ENCODE measurements around the gene LETMD1. TPM values are rescaled to one million over a fixed set of nuclear protein-coding genes. Genes with fewer than 3 reads are reported as not detected.

The LETMD1 gene
- total and polyA plus RNA-seq, 2 of the 13 experiments (the other 11 are each of a cell fraction or from before 2014, with no cell fraction given), result 43.3 to 87.7 TPM

DNA sequence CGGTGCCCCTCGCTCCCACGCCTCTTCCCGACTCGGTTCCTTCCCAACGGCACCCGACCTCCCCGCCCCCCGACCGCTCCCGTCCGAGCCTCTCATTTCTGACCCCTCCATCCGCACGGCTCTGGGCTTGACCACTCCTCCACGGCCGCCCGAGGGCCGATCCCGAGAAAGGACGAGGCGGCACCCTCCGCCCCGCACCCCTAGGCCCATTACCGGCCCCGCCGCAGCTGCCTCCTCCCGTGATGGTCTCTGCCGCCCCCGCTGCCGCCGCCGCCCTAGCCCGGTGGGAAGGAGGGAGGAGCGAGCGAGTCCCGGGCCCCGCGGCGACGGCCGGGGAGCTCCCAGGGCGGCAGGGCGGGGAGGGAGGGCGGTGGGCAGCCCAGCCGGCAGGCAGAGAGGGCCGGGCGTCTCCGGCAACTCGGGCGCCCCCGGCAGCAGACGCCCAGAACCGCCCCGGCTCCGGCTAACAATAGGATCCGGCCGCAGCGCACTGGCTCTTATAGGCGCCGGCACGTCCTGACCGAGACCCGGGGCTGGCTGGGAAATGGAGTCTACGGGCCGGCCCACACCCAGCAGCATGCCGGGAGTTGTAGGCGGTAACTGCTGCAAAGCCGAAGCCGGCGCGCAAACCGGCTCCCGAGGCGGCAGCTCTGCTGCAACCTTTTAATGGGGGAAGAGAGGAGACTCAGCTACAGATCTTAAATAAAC is 35.2 kb downstream of the LETMD1 start, which contains the start of gene CSRNP2 (continued):
- TF ChIP-seq, protein P1, sequence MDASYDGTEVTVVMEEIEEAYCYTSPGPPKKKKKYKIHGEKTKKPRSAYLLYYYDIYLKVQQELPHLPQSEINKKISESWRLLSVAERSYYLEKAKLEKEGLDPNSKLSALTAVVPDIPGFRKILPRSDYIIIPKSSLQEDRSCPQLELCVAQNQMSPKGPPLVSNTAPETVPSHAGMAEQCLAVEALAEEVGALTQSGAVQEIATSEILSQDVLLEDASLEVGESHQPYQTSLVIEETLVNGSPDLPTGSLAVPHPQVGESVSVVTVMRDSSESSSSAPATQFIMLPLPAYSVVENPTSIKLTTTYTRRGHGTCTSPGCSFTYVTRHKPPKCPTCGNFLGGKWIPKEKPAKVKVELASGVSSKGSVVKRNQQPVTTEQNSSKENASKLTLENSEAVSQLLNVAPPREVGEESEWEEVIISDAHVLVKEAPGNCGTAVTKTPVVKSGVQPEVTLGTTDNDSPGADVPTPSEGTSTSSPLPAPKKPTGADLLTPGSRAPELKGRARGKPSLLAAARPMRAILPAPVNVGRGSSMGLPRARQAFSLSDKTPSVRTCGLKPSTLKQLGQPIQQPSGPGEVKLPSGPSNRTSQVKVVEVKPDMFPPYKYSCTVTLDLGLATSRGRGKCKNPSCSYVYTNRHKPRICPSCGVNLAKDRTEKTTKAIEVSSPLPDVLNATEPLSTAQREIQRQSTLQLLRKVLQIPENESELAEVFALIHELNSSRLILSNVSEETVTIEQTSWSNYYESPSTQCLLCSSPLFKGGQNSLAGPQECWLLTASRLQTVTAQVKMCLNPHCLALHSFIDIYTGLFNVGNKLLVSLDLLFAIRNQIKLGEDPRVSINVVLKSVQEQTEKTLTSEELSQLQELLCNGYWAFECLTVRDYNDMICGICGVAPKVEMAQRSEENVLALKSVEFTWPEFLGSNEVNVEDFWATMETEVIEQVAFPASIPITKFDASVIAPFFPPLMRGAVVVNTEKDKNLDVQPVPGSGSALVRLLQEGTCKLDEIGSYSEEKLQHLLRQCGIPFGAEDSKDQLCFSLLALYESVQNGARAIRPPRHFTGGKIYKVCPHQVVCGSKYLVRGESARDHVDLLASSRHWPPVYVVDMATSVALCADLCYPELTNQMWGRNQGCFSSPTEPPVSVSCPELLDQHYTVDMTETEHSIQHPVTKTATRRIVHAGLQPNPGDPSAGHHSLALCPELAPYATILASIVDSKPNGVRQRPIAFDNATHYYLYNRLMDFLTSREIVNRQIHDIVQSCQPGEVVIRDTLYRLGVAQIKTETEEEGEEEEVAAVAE (CRISPR knock-in tag; IDR thresholded peaks at IDR 0.05; ENCODE audit: borderline replicate concordance), result peak; percentile 78; the same call in 1 of the 2 replicates
- TF ChIP-seq BCLAF1 (IDR thresholded peaks at IDR 0.05) (no peak), ZNF780A (CRISPR knock-in tag; IDR thresholded peaks at IDR 0.05) (peak; percentile 72; the same call in 1 of the 2 replicates), ZNF143 (CRISPR knock-in tag; IDR thresholded peaks at IDR 0.05) (peak; percentile 96), JUND (CRISPR knock-in tag; IDR thresholded peaks at IDR 0.05) (no peak), SP2 (CRISPR knock-in tag; IDR thresholded peaks at IDR 0.05) (peak; percentile 59; the same call in 1 of the 2 replicates), TCF7L2 (IDR thresholded peaks at IDR 0.05; ENCODE audit: low read depth, low read length) (no peak), ZNF160 (CRISPR knock-in tag; IDR thresholded peaks at IDR 0.05) (no peak), MAZ (IDR thresholded peaks at IDR 0.05; ENCODE audit: borderline replicate concordance, low read depth, low read length) (peak; percentile 35; the same call in 1 of the 2 replicates), MAZ (CRISPR knock-in tag; IDR thresholded peaks at IDR 0.05; ENCODE audit: low read depth) (peak; percentile 93), ZNF224 (CRISPR knock-in tag; IDR thresholded peaks at IDR 0.05) (no peak), HNRNPL (IDR thresholded peaks at IDR 0.05; ENCODE audit: low read depth, low read length) (no peak), ZNF282 (IDR thresholded peaks at IDR 0.05; ENCODE audit: partially characterized antibody) (no peak), SSRP1 (CRISPR knock-in tag; IDR thresholded peaks at IDR 0.05) (no peak), SMARCE1 (IDR thresholded peaks at IDR 0.05; ENCODE audit: borderline replicate concordance) (no peak), CREM (IDR thresholded peaks at IDR 0.05) (peak; percentile 76), CREM (CRISPR knock-in tag; IDR thresholded peaks at IDR 0.05) (no peak), TARDBP (CRISPR knock-in tag; IDR thresholded peaks at IDR 0.05) (no peak), KLF13 (CRISPR knock-in tag; IDR thresholded peaks at IDR 0.05) (no peak), MIXL1 (CRISPR knock-in tag; IDR thresholded peaks at IDR 0.05) (no peak), ZMAT3 (CRISPR knock-in tag; conservative IDR thresholded peaks at IDR 0.05) (0 out of 2 replicates have a peak, but pooled peaks have one; percentile 54), PTBP1 (IDR thresholded peaks at IDR 0.05; ENCODE audit: low read depth, low read length, poor library complexity, severe bottlenecking) (no peak)
- TF ChIP-seq, protein P2, sequence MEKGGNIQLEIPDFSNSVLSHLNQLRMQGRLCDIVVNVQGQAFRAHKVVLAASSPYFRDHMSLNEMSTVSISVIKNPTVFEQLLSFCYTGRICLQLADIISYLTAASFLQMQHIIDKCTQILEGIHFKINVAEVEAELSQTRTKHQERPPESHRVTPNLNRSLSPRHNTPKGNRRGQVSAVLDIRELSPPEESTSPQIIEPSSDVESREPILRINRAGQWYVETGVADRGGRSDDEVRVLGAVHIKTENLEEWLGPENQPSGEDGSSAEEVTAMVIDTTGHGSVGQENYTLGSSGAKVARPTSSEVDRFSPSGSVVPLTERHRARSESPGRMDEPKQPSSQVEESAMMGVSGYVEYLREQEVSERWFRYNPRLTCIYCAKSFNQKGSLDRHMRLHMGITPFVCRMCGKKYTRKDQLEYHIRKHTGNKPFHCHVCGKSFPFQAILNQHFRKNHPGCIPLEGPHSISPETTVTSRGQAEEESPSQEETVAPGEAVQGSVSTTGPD (CRISPR knock-in tag; IDR thresholded peaks at IDR 0.05), result no peak
